Measurements from ENCODE around the gene FNIP2.

FNIP2 gene

GRCh38 chr4:158841540-158841939 lies 72.7 kb downstream of the FNIP2 start:
- DNase-seq: no peak

- DNase-seq: no peak
These were observed 76.7 kb downstream of the FNIP2 start for GRCh38 chr4:158845311-158846041.

- no peak for DNase-seq
These were observed 78.7 kb downstream of the FNIP2 start for GRCh38 chr4:158847535-158847934.

- no peak for DNase-seq
These were observed 80.9 kb downstream of the FNIP2 start for GRCh38 chr4:158849681-158850080.

- DNase-seq: peak; percentile 9
These were observed 81.5 kb downstream of the FNIP2 start for GRCh38 chr4:158850371-158850770.

GRCh38 chr4:158850800-158851644 lies 82.2 kb downstream of the FNIP2 start:
- DNase-seq: peak; percentile 39

- no peak for DNase-seq
These were observed 85.4 kb downstream of the FNIP2 start for GRCh38 chr4:158854236-158854635.

- DNase-seq: peak; percentile 56
These were observed 88.0 kb downstream of the FNIP2 start for GRCh38 chr4:158856852-158857251.

GRCh38 chr4:158857951-158858350 lies 89.1 kb downstream of the FNIP2 start:
- DNase-seq: no peak

- DNase-seq: no peak
These were observed 89.8 kb downstream of the FNIP2 start for GRCh38 chr4:158858410-158859199.

- DNase-seq: no peak
These were observed 90.8 kb downstream of the FNIP2 start for GRCh38 chr4:158859661-158860060.

- DNase-seq: no peak
These were observed 92.0 kb downstream of the FNIP2 start for GRCh38 chr4:158860856-158861255.

- DNase-seq: no peak
These were observed 92.5 kb downstream of the FNIP2 start for GRCh38 chr4:158861281-158861680.

- no peak for DNase-seq
These were observed 92.9 kb downstream of the FNIP2 start for GRCh38 chr4:158861766-158862165.

GRCh38 chr4:158863296-158863695 lies 94.5 kb downstream of the FNIP2 start:
- DNase-seq: no peak

GRCh38 chr4:158865520-158866177 lies 96.8 kb downstream of the FNIP2 start:
- DNase-seq: no peak

GRCh38 chr4:158869001-158869400 lies 100.2 kb downstream of the FNIP2 start:
- no peak for DNase-seq

GRCh38 chr4:158869761-158870160 lies 100.9 kb downstream of the FNIP2 start:
- DNase-seq: no peak

GRCh38 chr4:158870282-158870625 lies 101.4 kb downstream of the FNIP2 start:
- peak; percentile 33 for DNase-seq

GRCh38 chr4:158870626-158871334 lies 102.0 kb downstream of the FNIP2 start:
- DNase-seq: no peak

GRCh38 chr4:158871335-158871724 lies 102.5 kb downstream of the FNIP2 start:
- no peak for DNase-seq

GRCh38 chr4:158873795-158874401 lies 105.1 kb downstream of the FNIP2 start:
- DNase-seq: no peak
